ENCODE data around the gene TMEM238.
"Not testable (repeated sequence)": the region's sequence is repeated elsewhere in the genome, so short reads cannot be mapped to it uniquely, and the experiment has no call there.

TMEM238 gene, protein sequence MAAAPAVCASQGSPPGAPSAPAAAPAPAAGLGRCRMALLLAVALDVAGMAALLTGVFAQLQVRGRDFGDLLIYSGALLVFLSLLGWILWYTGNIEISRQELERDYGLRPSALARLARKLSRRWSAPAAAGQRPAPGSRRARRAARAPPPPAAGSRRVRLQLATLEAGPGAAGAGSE

DNA sequence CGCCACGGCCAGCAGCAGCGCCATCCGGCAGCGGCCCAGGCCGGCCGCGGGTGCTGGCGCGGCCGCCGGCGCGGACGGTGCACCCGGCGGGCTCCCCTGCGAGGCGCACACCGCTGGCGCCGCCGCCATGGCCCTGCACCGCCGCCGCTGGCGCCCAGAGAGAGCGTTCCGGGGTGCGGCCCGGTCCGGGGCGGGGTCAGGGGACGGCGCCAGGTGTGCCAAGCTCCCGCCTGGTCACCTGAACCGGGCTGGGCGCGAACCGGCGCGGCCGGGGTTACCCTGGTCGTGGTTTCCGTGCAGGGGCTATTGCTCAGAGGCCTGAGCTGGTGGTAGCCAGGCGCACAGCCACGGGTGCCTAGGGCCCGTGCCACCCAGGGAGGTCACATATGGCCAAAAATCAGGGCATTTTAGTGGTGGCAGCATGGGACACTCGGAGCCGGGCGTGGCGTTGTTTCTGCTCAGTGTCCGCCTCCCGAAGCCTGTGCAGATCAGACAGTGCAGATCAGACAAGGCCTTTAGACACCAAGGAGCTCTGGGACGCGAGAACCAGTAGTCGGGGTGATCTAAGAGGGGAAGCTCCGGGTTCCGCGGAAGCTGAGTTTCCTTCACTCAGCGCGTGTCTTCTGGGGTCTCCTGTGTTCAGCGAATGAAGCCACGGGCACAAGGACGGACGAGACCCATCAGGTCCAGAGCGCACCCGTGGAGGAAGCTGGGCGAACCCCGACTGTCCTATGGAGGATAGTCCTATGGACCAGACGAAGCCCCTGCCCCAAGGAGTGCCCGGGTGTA lies at the start of gene TMEM238:
TSS of gene TMEM238 (minus strand) at position 162 of the 789 bp plus-strand sequence. CDS start at position 129, 33 bp downstream.
- in situ Hi-C loops (cut with MboI; ENCODE audit: low sequenced_read_pairs): no loop called here

DNA sequence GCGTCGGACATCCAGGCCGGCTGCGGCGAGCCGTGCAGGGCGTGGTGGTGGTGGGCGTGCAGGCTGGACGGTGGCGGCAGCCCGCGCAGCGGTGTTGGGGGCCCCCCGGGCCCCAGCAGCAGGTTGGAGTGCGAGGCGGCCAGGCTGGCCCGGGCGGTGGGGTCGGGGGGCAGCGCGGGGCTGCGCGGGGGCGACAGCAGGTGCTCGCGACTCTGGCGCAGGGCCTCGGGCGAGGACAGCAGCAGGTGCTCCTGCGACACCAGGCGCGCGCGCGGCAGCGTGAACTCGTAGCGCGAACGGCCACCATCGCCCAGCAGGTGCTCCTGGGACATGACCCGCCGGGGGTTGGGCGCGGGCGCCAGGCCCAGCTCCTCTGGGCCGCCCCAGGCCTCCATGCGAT lies 49.2 kb upstream of the TMEM238 start:
- in situ Hi-C loops (cut with MboI; ENCODE audit: low sequenced_read_pairs): no loop called here

DNA sequence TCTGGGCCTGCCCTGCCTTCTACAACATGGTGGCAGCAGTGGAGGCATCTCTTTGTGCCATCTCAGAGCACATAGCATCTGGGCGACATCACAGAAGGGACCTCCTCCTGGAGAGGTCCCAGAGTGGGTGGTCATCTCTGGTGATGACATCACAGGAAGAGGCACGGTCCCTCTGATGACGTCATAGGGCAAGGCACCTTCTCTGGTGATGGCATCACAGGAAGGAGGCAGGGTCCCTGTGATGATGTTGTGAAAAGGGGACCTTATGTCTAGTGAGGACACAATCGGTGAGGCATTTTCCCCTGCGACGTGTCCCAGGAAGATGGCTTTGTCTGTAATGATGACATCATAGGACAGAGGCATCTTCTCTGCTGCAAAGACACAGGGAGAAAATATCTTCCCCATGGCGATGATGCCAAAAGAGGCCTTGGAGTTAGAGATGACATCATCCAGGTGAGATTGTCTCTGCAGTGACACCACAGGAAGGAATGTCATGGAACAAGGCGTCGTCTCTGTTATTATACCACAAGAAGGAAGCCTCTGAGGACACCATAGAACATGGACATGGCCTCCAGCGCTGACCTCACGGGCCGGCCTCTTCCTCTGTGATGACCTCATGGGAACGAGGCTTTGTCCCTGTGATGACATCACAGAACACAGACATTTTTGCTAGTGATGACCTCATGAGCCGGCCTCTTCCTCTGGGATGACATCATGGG lies 48.3 kb upstream of the TMEM238 start:
- in situ Hi-C loops (cut with MboI; ENCODE audit: low sequenced_read_pairs): no loop called here

DNA sequence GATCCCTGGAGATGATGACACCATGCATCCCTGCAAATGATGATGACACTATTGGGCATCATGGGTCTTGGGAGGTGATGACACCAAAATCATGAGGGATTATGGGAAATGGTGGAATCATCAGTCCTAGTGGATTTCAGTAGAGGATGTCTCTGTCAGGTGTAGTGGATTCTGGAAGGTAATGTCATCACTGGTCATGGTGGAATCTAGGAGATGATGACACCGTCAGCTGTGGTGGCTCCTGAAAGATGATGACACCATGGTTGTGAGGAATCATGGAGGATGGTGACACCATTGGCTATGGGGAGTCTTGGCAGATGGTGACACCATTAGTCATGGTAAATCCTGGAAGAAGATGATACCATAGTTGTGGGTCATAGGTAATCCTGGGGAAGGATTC lies 47.1 kb upstream of the TMEM238 start:
- in situ Hi-C loops (cut with MboI; ENCODE audit: low sequenced_read_pairs): no loop called here

DNA sequence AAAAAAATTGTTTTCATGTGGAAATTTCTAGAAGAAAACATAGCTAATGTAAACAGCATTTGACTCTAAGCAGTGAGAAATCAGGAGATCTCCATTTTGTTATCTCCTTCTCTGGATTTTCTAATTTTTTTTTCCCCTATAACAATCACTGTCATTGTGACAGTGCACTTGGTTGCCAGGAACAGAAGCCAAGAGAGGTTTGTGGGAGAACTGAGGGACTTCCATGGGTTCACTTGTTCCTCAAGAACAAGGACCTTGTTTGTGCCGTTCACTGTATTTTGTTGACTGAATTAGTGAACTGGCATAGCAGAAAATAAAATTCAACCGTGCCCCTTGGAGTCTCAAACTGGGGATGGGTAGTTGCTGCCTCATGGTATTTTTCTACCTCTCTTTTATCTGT lies 42.0 kb upstream of the TMEM238 start:
- in situ Hi-C loops (cut with MboI; ENCODE audit: low sequenced_read_pairs): no loop called here

DNA sequence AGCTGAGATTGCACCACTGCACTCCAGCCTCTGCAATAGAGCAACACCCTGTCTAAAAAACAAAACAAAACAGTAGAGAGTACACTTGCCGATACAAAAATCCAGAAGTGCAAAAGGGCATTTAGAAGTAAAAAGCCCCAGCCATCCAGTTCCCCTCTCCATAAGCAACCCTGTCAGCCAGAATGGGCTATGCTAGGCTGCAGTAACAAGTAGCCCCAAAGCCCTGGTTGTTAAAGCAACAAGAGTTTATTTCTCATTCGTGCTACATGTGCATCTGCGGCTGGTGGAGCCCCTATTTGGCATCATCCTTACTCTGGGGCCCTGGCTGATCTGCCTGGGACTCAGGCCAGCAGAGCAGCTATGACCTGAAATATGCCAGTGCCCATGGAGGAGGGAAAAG lies 40.4 kb upstream of the TMEM238 start:
- in situ Hi-C loops (cut with MboI; ENCODE audit: low sequenced_read_pairs): no loop called here

DNA sequence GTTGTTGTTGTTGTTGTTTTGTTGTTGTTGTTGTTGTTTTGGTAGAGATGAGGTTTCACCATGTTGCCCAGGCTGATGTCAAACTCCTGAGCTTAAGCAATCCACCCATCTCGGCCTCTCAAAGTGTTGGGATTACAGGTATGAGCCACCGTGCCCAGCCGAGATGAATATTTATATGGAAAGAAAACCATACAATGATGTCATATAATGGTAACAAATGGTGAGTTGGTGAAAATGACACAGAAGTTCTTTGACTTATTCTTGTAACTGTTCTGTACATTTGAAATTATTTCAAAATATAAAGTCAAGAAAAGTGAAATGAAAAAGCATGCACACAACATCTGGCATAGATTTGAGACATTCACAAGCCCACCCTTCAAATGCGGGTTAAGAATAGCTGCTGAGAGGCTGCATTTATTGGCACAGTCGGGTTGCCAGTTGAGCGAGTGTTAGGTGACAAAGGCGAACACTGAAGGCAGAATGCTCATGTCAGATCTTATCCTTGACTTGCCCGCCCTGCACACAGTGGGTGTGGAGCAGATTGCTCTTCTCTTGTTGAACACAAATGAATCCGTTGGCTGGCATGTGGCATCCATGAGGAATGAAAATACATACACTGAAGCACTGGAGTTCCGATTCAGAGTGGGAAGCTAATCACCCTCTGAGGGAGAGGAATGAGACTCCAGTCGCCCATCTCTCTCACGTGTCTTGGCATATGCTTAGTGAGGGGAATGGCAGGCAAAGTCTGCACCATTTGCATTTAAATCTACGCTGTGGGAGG lies 39.3 kb upstream of the TMEM238 start:
- in situ Hi-C loops (cut with MboI; ENCODE audit: low sequenced_read_pairs): no loop called here

DNA sequence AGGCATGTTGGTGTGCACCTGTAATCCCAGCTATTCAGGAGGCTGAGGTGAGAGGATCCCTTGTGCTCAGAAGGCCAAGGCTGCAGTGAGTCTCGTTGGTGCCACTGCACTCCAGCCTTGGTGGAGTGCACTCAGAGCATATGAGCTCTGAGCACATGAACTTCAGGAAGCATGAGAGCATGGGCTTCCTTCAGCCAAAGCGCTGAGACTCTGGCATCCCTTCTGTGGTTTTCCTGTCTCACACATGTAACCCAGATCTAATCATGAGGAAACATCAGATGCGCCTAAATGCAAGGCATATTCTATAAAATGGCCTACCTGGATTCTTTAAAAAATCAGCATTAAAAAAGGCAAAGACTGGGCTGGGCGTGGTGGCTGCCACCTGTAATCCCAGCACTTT lies 37.2 kb upstream of the TMEM238 start:
- in situ Hi-C loops (cut with MboI; ENCODE audit: low sequenced_read_pairs): not testable (repeated sequence)

DNA sequence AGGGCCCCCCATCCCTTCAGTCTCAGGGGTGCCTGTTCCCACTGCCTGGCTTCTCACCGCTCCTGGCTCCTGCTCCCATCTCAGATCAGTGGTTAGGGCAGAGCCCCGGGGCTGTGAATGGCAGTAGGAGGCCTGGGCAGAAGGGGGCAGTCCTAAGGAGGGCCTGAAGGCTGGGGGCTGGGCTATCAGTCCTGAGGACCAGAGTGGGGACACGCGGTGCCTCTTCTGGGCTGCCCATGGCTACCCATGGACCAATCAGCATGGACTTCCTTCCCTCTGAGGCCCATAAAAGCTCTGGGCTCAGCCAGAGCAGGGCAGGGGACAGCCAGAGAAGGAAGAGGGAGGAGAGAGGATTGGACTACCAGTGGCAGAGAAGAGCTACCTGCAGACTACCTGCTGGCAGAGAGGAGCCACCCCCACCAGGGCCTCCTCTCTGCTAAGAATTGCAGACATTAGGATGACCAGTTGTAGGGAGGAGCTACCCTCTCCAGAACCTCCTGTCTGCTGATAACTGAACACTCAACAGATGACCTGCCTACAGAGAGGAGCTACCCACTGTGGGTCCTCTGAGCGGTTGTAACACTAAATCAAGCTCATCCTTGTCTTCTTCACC lies 35.6 kb upstream of the TMEM238 start:
- in situ Hi-C loops (cut with MboI; ENCODE audit: low sequenced_read_pairs): no loop called here

DNA sequence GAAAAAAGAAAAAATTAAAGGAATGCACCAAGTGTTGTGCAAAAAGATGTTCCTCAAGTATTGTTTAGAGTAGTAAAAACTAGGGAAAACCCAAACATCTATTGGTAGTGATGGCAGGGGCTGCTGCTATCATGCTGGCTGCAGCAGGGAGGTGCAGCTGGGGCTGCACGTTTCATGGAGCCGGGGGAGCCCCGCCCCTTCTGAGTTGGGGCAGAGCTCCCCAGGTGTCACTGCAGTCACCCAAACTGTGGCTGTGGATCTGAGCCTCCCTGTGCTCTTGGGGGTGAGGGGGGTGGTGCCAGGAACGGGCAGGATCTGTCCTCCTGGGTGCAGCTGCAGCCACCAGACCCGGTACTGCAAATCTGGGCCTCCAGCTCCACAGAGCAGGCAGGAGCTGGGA lies 35.0 kb upstream of the TMEM238 start:
- in situ Hi-C loops (cut with MboI; ENCODE audit: low sequenced_read_pairs): no loop called here

DNA sequence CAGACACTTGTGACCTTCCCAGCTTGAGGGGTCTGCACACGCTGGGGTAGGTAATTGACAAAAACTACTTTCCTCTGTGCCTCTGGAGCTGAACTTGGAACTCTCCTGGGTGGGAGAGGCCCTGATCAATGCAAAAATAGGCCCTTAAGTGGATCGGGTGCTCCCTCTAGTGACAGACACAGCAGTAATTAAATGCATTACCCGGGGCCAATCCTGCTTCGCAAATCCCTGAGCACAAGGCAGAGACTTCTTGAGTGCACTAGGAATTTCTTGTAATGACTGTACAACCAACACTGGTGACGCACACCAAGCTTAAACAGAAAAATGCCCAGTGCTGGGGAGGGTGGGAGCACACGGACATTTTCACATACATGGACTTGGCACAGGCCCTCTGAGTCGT lies 34.1 kb upstream of the TMEM238 start:
- in situ Hi-C loops (cut with MboI; ENCODE audit: low sequenced_read_pairs): no loop called here

DNA sequence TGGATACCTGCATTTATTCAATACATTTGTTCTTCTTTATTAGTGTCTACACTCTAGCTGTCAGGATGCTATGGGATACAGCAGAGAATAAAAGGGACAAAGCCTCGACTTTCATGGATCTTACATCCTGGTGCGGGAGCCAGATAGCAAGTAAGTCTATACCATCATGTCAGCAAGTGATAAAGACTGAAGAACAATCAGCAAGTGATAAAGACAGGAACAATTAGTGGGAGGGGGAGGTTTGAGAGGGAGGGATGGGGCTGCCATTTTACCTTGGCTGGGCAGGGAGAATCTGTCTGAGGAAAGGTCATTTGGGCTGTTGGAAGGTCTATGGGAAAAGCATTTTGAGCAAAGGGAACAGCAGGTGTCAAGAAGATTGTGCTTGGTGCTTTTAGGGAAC lies 26.1 kb upstream of the TMEM238 start:
- in situ Hi-C loops (cut with MboI; ENCODE audit: low sequenced_read_pairs): no loop called here

DNA sequence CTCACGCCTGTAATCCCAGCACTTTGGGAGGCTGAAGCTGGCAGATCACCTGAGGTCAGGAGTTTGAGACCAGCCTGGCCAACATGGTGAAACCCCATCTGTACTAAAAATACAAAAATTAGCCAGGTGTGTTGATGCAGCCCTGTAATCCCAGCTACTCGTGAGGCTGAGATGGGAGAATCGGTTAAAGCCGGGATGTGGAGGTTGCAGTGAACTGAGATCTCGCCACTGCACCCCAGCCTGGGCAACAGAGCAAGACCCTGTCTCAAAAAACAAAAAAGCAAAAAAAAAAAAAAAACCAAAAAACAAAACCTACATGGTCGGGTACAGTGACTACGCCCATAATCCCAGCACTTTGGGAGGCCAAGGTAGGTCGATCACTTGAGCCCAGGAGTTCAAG lies 25.1 kb upstream of the TMEM238 start:
- in situ Hi-C loops (cut with MboI; ENCODE audit: low sequenced_read_pairs): not testable (repeated sequence)

DNA sequence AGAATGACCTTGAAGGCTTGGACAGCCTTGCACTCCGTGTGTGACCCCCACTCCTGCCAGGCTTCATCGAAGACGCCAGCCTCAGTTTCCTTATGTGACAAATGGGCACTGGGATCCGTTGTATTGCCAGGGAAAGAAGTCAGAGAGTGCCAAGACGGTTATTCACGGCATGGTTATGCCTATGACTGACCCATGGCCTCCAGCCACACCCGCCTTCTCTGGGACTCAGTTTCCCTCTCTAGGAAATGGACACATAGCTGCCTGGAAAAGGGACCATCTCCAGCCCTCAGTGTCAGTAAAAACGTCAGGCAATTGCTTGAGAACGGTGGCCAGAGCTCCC lies 24.4 kb upstream of the TMEM238 start:
- in situ Hi-C loops (cut with MboI; ENCODE audit: low sequenced_read_pairs): no loop called here

DNA sequence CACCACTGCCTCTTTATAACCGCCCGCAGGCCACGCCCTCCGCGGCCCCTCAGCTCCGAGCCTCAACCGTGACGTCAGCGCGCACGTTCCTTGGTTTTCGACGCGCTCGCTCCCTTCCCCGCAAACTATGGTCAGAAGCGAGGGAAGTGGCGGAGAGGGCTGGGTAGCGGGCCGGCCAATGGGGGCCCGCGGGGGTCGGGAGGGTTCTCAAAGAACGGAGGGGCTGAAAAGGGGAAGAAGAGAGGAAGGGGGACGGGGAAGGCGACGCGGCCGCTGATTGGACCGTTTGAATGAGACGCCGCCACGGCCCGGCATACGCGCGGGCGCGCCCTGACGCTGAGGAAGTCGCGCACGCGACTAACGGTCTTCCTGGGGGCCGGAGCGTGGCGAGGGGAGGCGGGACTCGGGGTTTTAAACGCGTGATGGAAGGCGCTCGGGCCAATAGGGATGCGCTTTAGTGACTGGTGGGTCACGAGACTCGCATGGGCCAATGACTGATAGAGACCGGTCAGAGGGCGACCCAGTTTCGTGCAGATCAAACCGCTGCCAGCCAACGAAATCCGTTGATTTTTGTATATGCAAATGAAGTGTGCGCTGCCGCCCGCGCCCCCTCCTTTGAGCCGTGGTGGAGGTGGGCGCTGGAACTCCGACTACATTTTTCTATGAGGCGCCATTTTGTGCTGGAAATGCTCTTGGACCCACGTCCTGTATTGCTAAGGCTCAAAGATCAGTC lies 23.9 kb upstream of the TMEM238 start:
- in situ Hi-C loops (cut with MboI; ENCODE audit: low sequenced_read_pairs): no loop called here

DNA sequence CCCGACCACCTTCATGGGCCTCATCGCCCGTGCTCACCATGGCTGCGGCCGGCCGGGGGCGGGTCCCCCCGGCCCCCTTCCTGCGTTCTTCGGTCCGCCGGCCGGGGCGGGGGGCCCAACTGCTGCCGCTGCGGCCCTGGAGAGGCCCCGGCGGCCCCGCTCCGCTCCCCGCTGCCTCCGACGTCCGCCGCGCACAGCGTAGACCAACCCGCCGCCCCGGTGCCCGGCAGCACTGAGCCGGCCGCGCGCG lies 23.4 kb upstream of the TMEM238 start, which contains the start of gene UBE2S:
TSS of gene UBE2S (minus strand) at position 239 of the 250 bp plus-strand sequence. CDS start at position 40, 199 bp downstream.
- in situ Hi-C loops (cut with MboI; ENCODE audit: low sequenced_read_pairs): not testable (repeated sequence)

DNA sequence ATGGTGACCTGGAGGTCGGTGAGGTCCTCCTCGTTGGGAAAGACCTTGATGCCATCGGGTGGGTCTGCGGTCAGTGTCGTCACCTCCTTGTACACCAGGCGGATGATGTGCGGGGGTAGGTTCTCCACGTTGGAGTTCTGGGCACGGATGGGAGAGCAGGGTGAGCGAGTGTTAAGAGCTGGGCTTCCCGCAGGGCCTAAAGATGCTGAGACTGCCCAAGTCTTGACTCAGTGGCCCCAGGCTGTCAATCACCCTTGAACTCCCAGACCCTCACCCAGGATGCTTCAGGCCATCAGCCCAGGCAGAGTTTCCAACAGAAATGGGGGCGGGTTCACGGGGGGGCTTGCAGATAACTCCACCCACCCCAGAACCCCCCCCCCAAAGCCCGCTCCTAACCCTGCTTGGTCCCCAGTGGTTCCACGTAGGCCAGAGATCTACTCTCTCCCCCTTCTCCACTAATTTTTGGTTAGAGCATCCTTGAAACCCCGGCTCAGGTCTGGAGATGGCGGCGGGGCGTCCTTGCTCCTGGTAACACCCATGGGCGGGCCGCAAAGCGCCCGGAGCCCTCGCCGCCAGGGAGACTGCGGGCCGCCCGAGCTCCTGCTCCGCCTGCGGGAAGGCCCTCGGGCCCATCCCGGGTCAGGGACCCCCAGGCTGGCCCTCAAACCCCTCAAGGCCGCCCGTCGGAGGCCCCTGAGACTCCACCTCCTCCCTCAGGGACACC lies 22.9 kb upstream of the TMEM238 start:
- in situ Hi-C loops (cut with MboI; ENCODE audit: low sequenced_read_pairs): no loop called here

DNA sequence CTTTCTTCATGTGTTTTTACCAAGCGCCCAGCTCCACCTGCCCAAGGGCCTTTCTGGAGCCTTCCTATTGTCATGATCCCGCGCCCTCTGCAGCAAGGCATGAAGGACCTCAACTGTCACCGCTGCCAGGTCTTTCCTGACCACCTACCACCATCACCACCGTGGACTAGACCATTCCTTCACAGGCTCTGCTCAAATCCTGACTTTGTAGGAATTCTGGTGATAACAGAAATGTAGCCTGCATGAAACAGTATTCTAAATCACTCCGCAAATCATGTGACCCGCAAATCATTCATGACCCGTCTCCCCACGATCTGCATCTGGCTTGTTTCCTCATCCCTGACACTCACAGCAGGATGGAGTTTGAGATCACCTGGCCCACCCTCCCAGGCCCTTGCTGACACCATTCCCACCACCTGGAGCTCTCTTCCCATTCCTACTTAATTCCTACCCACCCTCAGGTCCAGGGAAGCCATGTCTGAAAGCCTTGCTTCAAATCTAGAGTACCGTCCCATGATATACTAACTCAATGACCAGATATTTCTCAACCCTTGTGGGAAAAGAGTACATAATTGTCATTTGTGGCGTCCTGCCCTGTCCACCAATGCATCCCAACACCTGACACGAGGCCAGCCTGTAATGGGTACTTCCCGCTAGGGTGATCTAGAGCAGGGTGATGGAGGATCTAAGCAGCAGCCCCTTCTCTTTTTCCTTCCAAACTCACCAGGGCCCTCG lies 22.2 kb upstream of the TMEM238 start:
- in situ Hi-C loops (cut with MboI; ENCODE audit: low sequenced_read_pairs): no loop called here

DNA sequence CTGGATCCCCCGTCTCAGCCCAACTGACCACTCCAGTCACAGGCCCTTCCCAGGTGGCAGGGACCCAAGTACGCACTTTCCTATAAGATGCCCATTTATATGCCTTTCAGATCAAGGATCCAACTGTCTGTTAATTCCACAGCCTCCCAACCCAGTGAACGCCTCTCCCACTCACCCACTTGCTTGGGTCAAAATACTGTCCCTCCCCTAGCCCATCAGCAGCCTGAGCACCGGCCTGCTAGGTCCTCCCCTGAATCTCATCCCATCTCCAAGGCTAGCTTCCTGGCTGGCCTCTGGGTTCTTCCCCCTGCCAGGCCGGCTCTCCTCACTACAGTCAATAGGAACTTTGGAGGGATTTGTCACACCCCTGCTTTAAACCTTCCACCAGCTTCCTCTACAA lies 21.5 kb upstream of the TMEM238 start:
- in situ Hi-C loops (cut with MboI; ENCODE audit: low sequenced_read_pairs): no loop called here
